HUES64 (cell line): ENCODE data around the gene NR1I2.

ENCODE experiments used
- H3K27ac ChIP-seq: 2 replicates; pipeline ENCODE4 v1.7.0; 2013; ENCODE audit warnings: low read depth, low read length, inconsistent platforms
- H3K27me3 ChIP-seq: 2 replicates; pipeline ENCODE4 v1.6.1; 2013; ENCODE audit warnings: mild to moderate bottlenecking, low read length; ENCODE audit not compliant: insufficient read depth
- H3K36me3 ChIP-seq: 2 replicates; pipeline ENCODE4 v1.6.1; 2013; ENCODE audit warnings: mild to moderate bottlenecking, low read length; ENCODE audit not compliant: insufficient read depth
- H3K4me1 ChIP-seq: 2 replicates; pipeline ENCODE4 v1.6.1; 2013; ENCODE audit warnings: mild to moderate bottlenecking, low read length, moderate library complexity; ENCODE audit not compliant: insufficient read depth
- H3K4me3 ChIP-seq: 2 replicates; pipeline ENCODE4 v1.5.1; 2013; ENCODE audit warnings: mild to moderate bottlenecking, low read length, moderate library complexity
- H3K9ac ChIP-seq: 2 replicates; pipeline ENCODE4 v1.6.1; 2013; ENCODE audit warnings: mild to moderate bottlenecking, low read depth, low read length
- H3K9me3 ChIP-seq: 2 replicates; pipeline ENCODE4 v1.6.1; 2013; ENCODE audit warnings: low read depth, low read length; ENCODE audit not compliant: insufficient read depth
- WGBS: fragments of 150-250, 120-280 bp; methylation state at CpG from one replicate; pipeline ENCODE4 v1.1.7; 2013; ENCODE audit warnings: missing lambda C conversion rate; 5-methylcytosine and 5-hydroxymethylcytosine counted together

NR1I2 gene

DNA sequence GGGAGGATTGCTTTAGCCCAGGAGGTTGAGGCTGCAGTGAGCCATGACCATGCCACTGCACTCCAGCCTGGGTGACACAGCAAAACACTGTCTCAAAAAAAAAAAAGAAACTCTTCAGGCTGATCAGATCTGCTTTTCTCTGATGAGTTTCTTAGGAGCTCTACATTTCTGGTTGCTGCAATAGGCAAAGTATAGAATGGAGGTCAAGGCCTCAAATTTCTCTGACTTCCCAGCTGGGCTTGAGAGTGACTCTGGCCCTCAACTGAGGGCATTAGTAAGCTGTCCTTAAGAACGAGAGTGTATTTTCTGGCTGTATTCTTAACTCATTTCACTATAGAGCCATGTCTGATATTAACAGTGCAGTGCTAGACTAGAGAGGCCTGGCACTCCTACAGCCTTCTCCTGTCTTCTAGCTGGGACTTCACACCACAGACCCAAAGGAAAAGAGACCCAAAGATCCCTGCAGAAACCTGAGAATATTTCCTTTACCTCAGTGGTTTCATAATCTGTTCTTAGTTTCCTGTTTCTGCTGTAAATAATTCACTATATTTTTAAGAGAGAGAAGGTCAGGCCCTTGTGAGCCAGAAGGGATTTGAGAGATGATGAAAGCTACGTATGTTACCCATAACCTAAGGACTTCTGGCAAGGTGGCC is 2.0 kb upstream of the NR1I2 start:
- Histone ChIP-seq H3K27ac (no peak overlapping the region), H3K27me3 (no peaks in the 10 kb centered on the region), H3K9me3 (peaks cover 7% of the 10 kb centered on the region; the same call in 1 of the 2 replicates), H3K36me3 (no peaks in the 10 kb centered on the region), H3K4me3 (no peak overlapping the region), H3K4me1 (no peaks in the 10 kb centered on the region), H3K9ac (no peak overlapping the region)
- WGBS = 85% methylated on average over 2 of the region's 2 CpGs

DNA sequence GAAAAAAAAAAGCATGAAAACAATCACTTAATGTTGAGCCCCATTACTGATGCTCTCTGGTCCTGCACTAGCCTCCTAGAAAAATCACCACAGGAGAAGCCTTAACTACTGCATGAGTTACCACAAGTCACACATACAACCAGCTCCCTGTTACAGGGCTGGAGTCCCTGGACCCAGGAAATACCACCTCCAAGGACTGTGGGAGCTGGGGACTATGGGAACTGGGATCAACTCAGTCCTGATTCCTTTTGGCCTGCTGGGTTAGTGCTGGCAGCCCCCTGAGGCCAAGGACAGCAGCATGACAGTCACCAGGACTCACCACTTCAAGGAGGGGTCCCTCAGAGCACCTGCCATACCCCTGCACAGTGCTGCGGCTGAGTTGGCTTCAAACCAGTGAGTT is 559 bp downstream of the NR1I2 start:
- H3K9ac ChIP-seq = no peak overlapping the region
- no peak overlapping the region for H3K27ac ChIP-seq
- H3K4me3 ChIP-seq = no peak overlapping the region
- no peaks in the 10 kb centered on the region for H3K27me3 ChIP-seq
- H3K4me1 ChIP-seq = no peaks in the 10 kb centered on the region
- H3K9me3 ChIP-seq = no peaks in the 10 kb centered on the region
- no peaks in the 10 kb centered on the region for H3K36me3 ChIP-seq
- 95% methylated on average over 1 of the region's 1 CpG for WGBS

DNA sequence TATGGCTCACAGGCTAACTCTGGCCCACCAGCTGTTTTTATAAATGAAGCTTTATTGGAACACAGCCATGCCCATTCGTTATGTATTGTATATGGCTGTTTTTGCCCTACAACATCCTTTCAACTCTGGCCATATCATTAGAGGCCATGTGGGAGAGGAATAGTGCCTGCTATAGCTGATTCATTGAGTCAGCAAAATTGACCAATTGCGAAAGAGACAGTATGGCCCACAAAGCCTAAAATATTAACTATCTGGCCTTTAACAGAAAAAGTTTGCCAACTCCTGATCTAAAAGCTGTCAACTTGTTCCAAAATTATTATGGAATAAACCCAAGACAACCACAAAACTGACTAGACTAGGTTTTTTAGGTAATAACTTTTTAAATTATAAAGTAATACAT is 1.4 kb downstream of the NR1I2 start:
- 94% methylated on average over 2 of the region's 2 CpGs for WGBS
- Histone ChIP-seq H3K36me3 (no peaks in the 10 kb centered on the region), H3K4me1 (no peaks in the 10 kb centered on the region)

DNA sequence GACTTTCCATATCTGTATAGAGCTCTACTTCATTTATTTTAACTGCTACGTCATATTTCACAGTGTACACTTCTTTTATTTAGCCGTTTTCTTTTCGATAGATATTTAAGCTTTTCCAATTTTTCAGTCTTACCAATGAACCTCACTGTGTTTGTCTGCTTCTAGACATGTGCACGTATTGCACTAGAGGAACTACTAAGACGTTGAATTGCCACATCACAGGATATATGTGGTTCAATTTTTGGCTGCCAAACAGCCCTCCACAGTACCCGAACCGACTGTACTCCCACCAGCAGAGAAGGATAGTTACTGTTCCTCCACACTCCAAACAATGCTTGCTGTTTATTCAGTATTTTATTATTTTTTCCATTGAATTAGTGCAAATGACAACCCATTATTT is 2.0 kb downstream of the NR1I2 start:
- 78% methylated on average over 7 of the region's 7 CpGs for WGBS
- no peaks in the 10 kb centered on the region for H3K9me3 ChIP-seq
- no peaks in the 10 kb centered on the region for H3K36me3 ChIP-seq
- no peak overlapping the region for H3K4me3 ChIP-seq
- no peak overlapping the region for H3K27ac ChIP-seq
- H3K27me3 ChIP-seq = no peaks in the 10 kb centered on the region
- H3K4me1 ChIP-seq = no peaks in the 10 kb centered on the region
- H3K9ac ChIP-seq = no peak overlapping the region

More for the DNA sequence above, 1.4 kb downstream of the NR1I2 start:
- Histone ChIP-seq H3K27me3 (no peaks in the 10 kb centered on the region), H3K9me3 (no peaks in the 10 kb centered on the region), H3K27ac (no peak overlapping the region), H3K4me3 (no peak overlapping the region), H3K9ac (no peak overlapping the region)

DNA sequence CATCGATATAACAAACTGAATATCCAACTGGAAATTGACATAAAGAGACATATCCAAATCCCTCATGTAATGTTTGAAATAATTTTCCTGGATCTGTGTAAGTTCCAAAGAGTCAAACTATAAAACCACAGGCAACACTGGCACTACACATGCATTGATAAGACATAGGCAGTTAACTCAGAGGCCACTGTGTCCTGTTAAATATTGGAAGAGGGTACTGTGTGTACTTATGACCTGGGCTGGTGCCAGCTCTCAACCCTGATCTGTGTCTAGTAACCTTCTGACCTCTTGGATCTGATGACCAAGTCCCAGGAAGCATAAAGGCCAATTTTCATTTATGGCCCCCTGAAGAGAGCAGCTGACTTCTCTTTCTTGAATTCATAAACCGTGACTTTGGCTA is 4.5 kb downstream of the NR1I2 start:
- no peaks in the 10 kb centered on the region for H3K9me3 ChIP-seq
- H3K4me1 ChIP-seq = no peaks in the 10 kb centered on the region
- H3K9ac ChIP-seq = no peak overlapping the region
- H3K27ac ChIP-seq = no peak overlapping the region
- H3K36me3 ChIP-seq = no peaks in the 10 kb centered on the region
- no peaks in the 10 kb centered on the region for H3K27me3 ChIP-seq
- H3K4me3 ChIP-seq = no peak overlapping the region
- 98% methylated on average over 2 of the region's 2 CpGs for WGBS

DNA sequence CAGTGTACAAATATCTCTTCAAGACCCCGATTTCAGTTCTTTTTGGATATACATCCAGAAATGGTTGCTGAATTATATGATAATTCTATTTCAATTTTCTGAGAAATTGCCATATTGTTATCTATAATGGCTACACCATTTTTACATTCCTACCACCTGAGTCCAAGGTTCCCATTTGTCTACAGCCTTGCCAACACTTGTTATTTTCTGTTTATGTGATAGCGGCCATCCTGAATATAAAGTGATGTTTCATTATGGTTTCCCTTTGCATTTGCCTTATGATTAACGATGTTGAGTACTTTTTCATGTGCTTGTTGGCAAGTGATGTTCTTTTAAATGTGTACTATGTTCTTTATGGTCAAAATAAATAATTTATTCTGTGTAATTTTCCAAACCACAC is 8.5 kb downstream of the NR1I2 start:
- Histone ChIP-seq H3K4me3 (no peak overlapping the region), H3K9ac (no peak overlapping the region), H3K36me3 (no peaks in the 10 kb centered on the region), H3K27ac (no peak overlapping the region), H3K9me3 (no peaks in the 10 kb centered on the region), H3K27me3 (no peaks in the 10 kb centered on the region), H3K4me1 (peaks cover 7% of the 10 kb centered on the region)
- 94% methylated on average over 2 of the region's 3 CpGs for WGBS

DNA sequence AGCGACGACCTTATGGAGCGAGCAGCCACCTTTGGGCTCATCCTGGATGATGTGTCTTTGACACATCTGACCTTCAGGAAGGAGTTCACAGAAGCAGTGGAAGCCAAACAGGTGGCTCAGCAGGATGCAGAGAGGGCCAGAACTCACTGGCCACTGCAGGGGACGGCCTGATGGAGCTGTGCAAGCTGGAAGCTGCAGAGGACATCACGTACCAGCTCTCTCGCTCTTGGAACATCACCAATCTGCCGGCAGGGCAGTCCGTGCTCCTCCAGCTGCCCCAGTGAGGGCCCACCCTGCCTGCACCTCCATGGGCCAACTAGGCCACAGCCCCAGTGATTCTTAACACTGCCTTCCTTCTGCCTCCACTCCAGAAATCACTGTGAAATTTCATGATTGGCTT is 10.4 kb downstream of the NR1I2 start:
- Histone ChIP-seq H3K4me1 (peaks cover 17% of the 10 kb centered on the region), H3K9me3 (no peaks in the 10 kb centered on the region), H3K27ac (no peak overlapping the region), H3K4me3 (no peak overlapping the region), H3K27me3 (no peaks in the 10 kb centered on the region), H3K9ac (no peak overlapping the region), H3K36me3 (no peaks in the 10 kb centered on the region)
- 95% methylated on average over 8 of the region's 8 CpGs for WGBS

DNA sequence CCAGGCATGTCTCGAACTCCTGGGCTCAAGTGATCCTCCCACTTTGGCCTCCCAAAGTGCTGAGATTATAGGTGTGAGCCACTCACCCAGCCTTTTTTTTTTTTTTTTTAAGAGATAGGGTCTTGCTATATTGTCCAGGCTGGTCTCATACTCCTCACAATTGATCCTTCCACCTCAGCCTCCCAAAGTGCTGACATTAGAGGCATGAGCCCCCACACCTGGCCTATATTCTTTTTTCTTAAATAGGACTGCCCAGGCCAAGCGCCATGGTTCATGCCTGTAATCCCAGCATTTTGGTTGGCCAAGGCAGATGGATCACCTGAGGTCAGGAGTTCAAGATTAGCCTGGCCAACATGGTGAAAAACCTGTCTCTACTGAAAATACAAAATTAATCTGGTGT is 12.5 kb downstream of the NR1I2 start:
- 91% methylated on average over 2 of the region's 2 CpGs for WGBS
- Histone ChIP-seq H3K9me3 (no peaks in the 10 kb centered on the region), H3K4me1 (peaks cover 17% of the 10 kb centered on the region), H3K36me3 (no peaks in the 10 kb centered on the region), H3K9ac (no peak overlapping the region), H3K27me3 (no peaks in the 10 kb centered on the region), H3K4me3 (no peak overlapping the region), H3K27ac (no peak overlapping the region)

DNA sequence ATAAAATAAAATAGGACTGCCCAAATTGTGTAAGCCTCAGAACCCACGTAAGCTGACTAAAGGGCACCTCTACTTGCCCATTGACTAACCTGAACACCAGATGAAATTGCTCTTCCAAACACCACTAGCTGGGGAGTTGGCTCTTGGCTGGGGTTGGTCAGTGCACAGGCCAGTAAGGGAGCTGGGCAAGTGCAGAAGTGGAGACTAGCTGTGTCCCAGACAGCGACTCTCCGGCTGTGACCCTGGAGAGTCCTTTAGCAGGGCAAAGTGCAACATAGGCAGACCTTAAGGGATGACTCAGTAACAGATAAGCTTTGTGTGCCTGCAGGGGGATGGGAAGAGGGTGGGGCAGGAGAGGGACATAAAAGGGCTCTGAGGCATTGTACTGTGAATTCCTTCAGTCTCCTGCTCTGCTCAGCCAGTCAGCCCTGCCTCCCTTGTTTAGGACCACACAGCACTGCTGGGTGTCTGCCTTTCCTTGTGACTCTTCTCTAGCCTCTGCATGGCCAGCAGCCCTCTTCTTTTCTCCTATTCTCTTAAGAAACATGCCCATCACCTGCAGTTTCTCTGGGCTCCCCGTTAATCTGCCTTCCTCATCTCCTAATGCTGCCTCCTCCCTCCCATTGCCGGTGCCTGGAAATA is 13.2 kb downstream of the NR1I2 start:
- H3K9me3 ChIP-seq = no peaks in the 10 kb centered on the region
- 39% methylated on average over 5 of the region's 5 CpGs for WGBS

DNA sequence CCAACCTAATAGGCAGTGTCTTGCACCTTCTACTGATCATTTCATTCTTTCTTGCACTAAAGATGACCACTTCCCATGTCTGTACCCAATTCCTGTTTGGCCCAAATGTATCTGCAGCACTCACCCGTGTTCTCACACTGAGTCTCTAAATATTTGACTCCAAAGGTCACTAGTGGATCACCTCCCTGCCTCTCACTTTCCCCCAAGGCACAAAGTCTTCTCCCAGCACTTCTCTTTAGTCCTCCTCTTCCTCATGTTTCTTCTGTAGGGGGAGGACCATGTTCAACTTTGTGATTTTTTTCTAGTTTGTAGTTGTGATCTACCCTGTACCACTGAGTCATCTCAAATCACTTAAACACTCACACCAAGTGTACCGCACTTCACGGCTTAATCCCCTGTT is 13.9 kb downstream of the NR1I2 start:
- 82% methylated on average over 3 of the region's 3 CpGs for WGBS
- Histone ChIP-seq H3K36me3 (no peaks in the 10 kb centered on the region), H3K27ac (0 out of 2 replicates have a peak overlapping the region, but pooled peaks have one; percentile 3), H3K9me3 (no peaks in the 10 kb centered on the region), H3K4me3 (no peak overlapping the region), H3K4me1 (peaks cover 17% of the 10 kb centered on the region), H3K9ac (no peak overlapping the region), H3K27me3 (no peaks in the 10 kb centered on the region)

More for the DNA sequence above, 13.2 kb downstream of the NR1I2 start:
- Histone ChIP-seq H3K4me3 (no peak overlapping the region), H3K4me1 (peaks cover 17% of the 10 kb centered on the region), H3K9ac (no peak overlapping the region; the same call in 1 of the 2 replicates), H3K36me3 (no peaks in the 10 kb centered on the region), H3K27me3 (no peaks in the 10 kb centered on the region), H3K27ac (peak overlapping the region; percentile 29; the same call in 1 of the 2 replicates)

DNA sequence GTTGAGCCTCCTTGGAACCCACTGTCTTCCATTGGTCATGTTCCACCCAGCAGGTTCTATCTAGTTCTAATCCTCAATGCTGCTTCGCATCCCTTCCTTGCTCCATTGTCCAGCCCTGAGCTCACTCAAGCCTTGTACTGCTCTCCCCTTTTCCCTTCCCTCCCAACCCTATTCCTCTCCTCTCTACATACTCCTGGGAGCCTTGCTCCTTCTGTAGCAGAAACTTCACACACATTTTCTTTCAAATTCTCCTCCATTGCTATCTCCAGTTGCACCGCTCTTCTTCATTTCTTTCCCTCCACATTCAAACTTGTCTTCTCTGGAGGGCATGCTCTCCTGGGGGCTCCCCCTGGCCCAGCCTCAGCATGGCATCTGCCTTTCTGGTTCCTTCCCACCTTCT is 14.5 kb downstream of the NR1I2 start:
- Histone ChIP-seq H3K9me3 (no peaks in the 10 kb centered on the region), H3K27ac (no peak overlapping the region), H3K4me3 (no peak overlapping the region), H3K4me1 (peaks cover 17% of the 10 kb centered on the region), H3K9ac (no peak overlapping the region), H3K36me3 (no peaks in the 10 kb centered on the region), H3K27me3 (no peaks in the 10 kb centered on the region)
- 97% methylated on average over 2 of the region's 2 CpGs for WGBS
